Stimulated activated CD8-positive, alpha-beta memory T cell treated with anti-CD3 and anti-CD28 coated beads, Interleukin-12 subunit alpha, Interleukin-12 subunit beta, amount 100 ng/mL, for 24 hours (primary cell): ENCODE data around the gene DHRS7.

Source experiments
- DNase-seq: peaks from one replicate; pipeline ENCODE4 v3.0.0-alpha.2; 2020; ENCODE audit errors: extremely low read depth

DHRS7 gene

GRCh38 chr14:60184905-60185555, 19.8 kb upstream of the DHRS7 start:
- DNase-seq: no peak

GRCh38 chr14:60184146-60184904, 19.1 kb upstream of the DHRS7 start:
- no peak for DNase-seq

GRCh38 chr14:60183741-60184140, 18.5 kb upstream of the DHRS7 start:
- DNase-seq: no peak

- no peak for DNase-seq
Measured at GRCh38 chr14:60183138-60183537, 17.9 kb upstream of the DHRS7 start.

- no peak for DNase-seq
Measured at GRCh38 chr14:60179431-60179869, 14.3 kb upstream of the DHRS7 start.

GRCh38 chr14:60178820-60179219, 13.6 kb upstream of the DHRS7 start:
- DNase-seq: no peak

GRCh38 chr14:60178164-60178563, 13.0 kb upstream of the DHRS7 start:
- no peak for DNase-seq

- DNase-seq: no peak
Measured at GRCh38 chr14:60175255-60175902, 10.2 kb upstream of the DHRS7 start.

- DNase-seq: no peak
Measured at GRCh38 chr14:60174352-60175254, 9.4 kb upstream of the DHRS7 start.

- DNase-seq: no peak
Measured at GRCh38 chr14:60171690-60172089, 6.5 kb upstream of the DHRS7 start.

- no peak for DNase-seq
Measured at GRCh38 chr14:60170948-60171347, 5.8 kb upstream of the DHRS7 start.

- DNase-seq: no peak
Measured at GRCh38 chr14:60169722-60170121, 4.5 kb upstream of the DHRS7 start.

GRCh38 chr14:60166142-60166541, 944 bp upstream of the DHRS7 start:
- no peak for DNase-seq

GRCh38 chr14:60165547-60165876, 314 bp upstream of the DHRS7 start:
- DNase-seq: no peak

- no peak for DNase-seq
Measured at GRCh38 chr14:60164404-60164711, 840 bp downstream of the DHRS7 start.

- no peak for DNase-seq
Measured at GRCh38 chr14:60163693-60164092, 1.5 kb downstream of the DHRS7 start.

- DNase-seq: no peak
Measured at GRCh38 chr14:60161196-60162107, 3.7 kb downstream of the DHRS7 start.

GRCh38 chr14:60160422-60160821, 4.8 kb downstream of the DHRS7 start:
- no peak for DNase-seq

GRCh38 chr14:60154671-60155070, 10.5 kb downstream of the DHRS7 start:
- no peak for DNase-seq

- no peak for DNase-seq
Measured at GRCh38 chr14:60153991-60154390, 11.2 kb downstream of the DHRS7 start.

GRCh38 chr14:60151715-60152114, 13.5 kb downstream of the DHRS7 start:
- peak; percentile 23 for DNase-seq
